BLaER1 treated with 17β-estradiol and CSF1 and Interleukin-3, amounts not matched to agents 10 nM and 100 nM (cell line): ENCODE data around the gene SIPA1L3.

Experiments
- H3K27ac ChIP-seq, 11 experiments: shearing (Covaris generic); formaldehyde crosslinking; 2 replicates each; pipeline ENCODE4 v1.8.1; 2022
- H3K27me3 ChIP-seq, 11 experiments: shearing (Covaris generic); formaldehyde crosslinking; 2 replicates each; pipeline ENCODE4 v1.8.1; 2022
- H3K36me3 ChIP-seq, 11 experiments: shearing (Covaris generic); formaldehyde crosslinking; 2 replicates each; pipeline ENCODE4 v1.8.1; 2022
- H3K4me1 ChIP-seq, 10 experiments: shearing (Covaris generic); formaldehyde crosslinking; 2 replicates each; pipeline ENCODE4 v1.8.1; 2022
- H3K4me2 ChIP-seq, 11 experiments: shearing (Covaris generic); formaldehyde crosslinking; 2 replicates each; pipeline ENCODE4 v1.8.1; 2022
- H3K4me3 ChIP-seq, 10 experiments: shearing (Covaris generic); formaldehyde crosslinking; 2 replicates each; pipeline ENCODE4 v1.8.1; 2022
- H3K9ac ChIP-seq, 11 experiments: shearing (Covaris generic); formaldehyde crosslinking; 2 replicates each; pipeline ENCODE4 v1.8.1; 2022
- H3K9me3 ChIP-seq, 11 experiments: shearing (Covaris generic); formaldehyde crosslinking; replicated peaks in 1 of 11; 2 replicates each; pipeline ENCODE4 v1.8.1; 2022
- H4K20me1 ChIP-seq, 11 experiments: shearing (Covaris generic); formaldehyde crosslinking; 2 replicates each; pipeline ENCODE4 v1.8.1; 2022
- Cebpa-rat ChIP-seq, 11 experiments: shearing (Covaris generic); IDR thresholded peaks; 2 replicates each; pipeline ENCODE4 v1.8.1; 2022

Gene SIPA1L3

GRCh38 chr19:38013913-38014580, 107.0 kb downstream of the SIPA1L3 start:
- no peaks in the 10 kb centered on the region for H3K27me3 ChIP-seq
- H3K4me3 ChIP-seq = no peak overlapping the region
- H3K4me2 ChIP-seq = peak overlapping the region in 9 of 11 experiments; percentile 18 to 82 (median 62); a peak in 17 of 22 replicates
- no peaks in the 10 kb centered on the region for H3K9me3 ChIP-seq
- peak overlapping the region in 7 of 11 experiments; percentile 20 to 58 (median 39); a peak in 13 of 22 replicates for H3K27ac ChIP-seq
- no peaks in the 10 kb centered on the region for H3K36me3 ChIP-seq
- peak overlapping the region in 3 of 11 experiments; percentile 11 to 36 (median 14); a peak in 3 of 22 replicates for H3K9ac ChIP-seq
- no peaks in the 10 kb centered on the region; a peak in 1 of 22 replicates for H4K20me1 ChIP-seq
- H3K4me1 ChIP-seq = peaks cover 5 to 97% (median 87%) of the 10 kb centered on the region in 10 experiments
- TF ChIP-seq Cebpa-rat (IDR thresholded peaks at IDR 0.05) = no peak

- H3K27me3 ChIP-seq = no peaks in the 10 kb centered on the region
- peak overlapping the region in 8 of 11 experiments; percentile 40 to 82 (median 56); a peak in 16 of 22 replicates for H3K4me2 ChIP-seq
- no peak for TF ChIP-seq Cebpa-rat (IDR thresholded peaks at IDR 0.05)
- no peaks in the 10 kb centered on the region for H3K9me3 ChIP-seq
- no peaks in the 10 kb centered on the region; a peak in 1 of 22 replicates for H4K20me1 ChIP-seq
- H3K27ac ChIP-seq = peak overlapping the region in 2 of 11 experiments; percentile 1 to 10; a peak in 1 of 22 replicates
- no peak overlapping the region for H3K9ac ChIP-seq
- no peak overlapping the region for H3K4me3 ChIP-seq
- no peaks in the 10 kb centered on the region for H3K36me3 ChIP-seq
- peaks cover 17 to 97% (median 87%) of the 10 kb centered on the region in 10 experiments for H3K4me1 ChIP-seq
Measured at GRCh38 chr19:38015216-38015615, 108.2 kb downstream of the SIPA1L3 start.

GRCh38 chr19:38015761-38016160, 108.8 kb downstream of the SIPA1L3 start:
- Histone ChIP-seq H3K27ac (peak overlapping the region in 3 of 11 experiments; percentile 1 to 15 (median 13); a peak in 4 of 22 replicates), H3K9ac (no peak overlapping the region), H3K4me2 (peak overlapping the region in 8 of 11 experiments; percentile 40 to 82 (median 56); a peak in 16 of 22 replicates), H3K4me3 (no peak overlapping the region), H4K20me1 (no peaks in the 10 kb centered on the region; a peak in 1 of 22 replicates), H3K27me3 (no peaks in the 10 kb centered on the region), H3K36me3 (no peaks in the 10 kb centered on the region), H3K9me3 (no peaks in the 10 kb centered on the region), H3K4me1 (peaks cover 23 to 100% (median 91%) of the 10 kb centered on the region in 10 experiments)
- TF ChIP-seq Cebpa-rat (IDR thresholded peaks at IDR 0.05) = no peak

GRCh38 chr19:38017401-38018151, 110.6 kb downstream of the SIPA1L3 start:
- Histone ChIP-seq H3K4me1 (peaks cover 41 to 100% (median 92%) of the 10 kb centered on the region in 10 experiments), H4K20me1 (no peaks in the 10 kb centered on the region; a peak in 1 of 22 replicates), H3K4me2 (peak overlapping the region in 5 of 11 experiments; percentile 9 to 81 (median 15); a peak in 2 of 22 replicates), H3K4me3 (no peak overlapping the region), H3K27me3 (no peaks in the 10 kb centered on the region), H3K36me3 (no peaks in the 10 kb centered on the region), H3K27ac (peak overlapping the region in 7 of 11 experiments; percentile 25 to 88 (median 43); a peak in 11 of 22 replicates), H3K9ac (peak overlapping the region in 1 of 11 experiments; percentile 19; a peak in 1 of 22 replicates), H3K9me3 (no peaks in the 10 kb centered on the region)
- no peak for TF ChIP-seq Cebpa-rat (IDR thresholded peaks at IDR 0.05)

GRCh38 chr19:38018694-38019395, 111.8 kb downstream of the SIPA1L3 start:
- peak overlapping the region; percentile 72 to 93 (median 84); a peak in 20 of 22 replicates for H3K4me2 ChIP-seq
- H3K27ac ChIP-seq = peak overlapping the region in 9 of 11 experiments; percentile 51 to 88 (median 84); a peak in 17 of 22 replicates
- H3K9me3 ChIP-seq = no peaks in the 10 kb centered on the region
- H3K9ac ChIP-seq = peak overlapping the region in 6 of 11 experiments; percentile 67 to 80 (median 76); a peak in 8 of 22 replicates
- H3K4me3 ChIP-seq = no peak overlapping the region
- peaks cover 53 to 100% (median 95%) of the 10 kb centered on the region in 10 experiments for H3K4me1 ChIP-seq
- H3K27me3 ChIP-seq = no peaks in the 10 kb centered on the region
- H3K36me3 ChIP-seq = no peaks in the 10 kb centered on the region
- H4K20me1 ChIP-seq = no peaks in the 10 kb centered on the region; a peak in 1 of 22 replicates
- no peak for TF ChIP-seq Cebpa-rat (IDR thresholded peaks at IDR 0.05)

GRCh38 chr19:38019396-38019724, 112.4 kb downstream of the SIPA1L3 start:
- no peaks in the 10 kb centered on the region for H3K36me3 ChIP-seq
- no peak for TF ChIP-seq Cebpa-rat (IDR thresholded peaks at IDR 0.05)
- H3K9ac ChIP-seq = peak overlapping the region in 7 of 11 experiments; percentile 67 to 80 (median 77); a peak in 11 of 22 replicates
- no peaks in the 10 kb centered on the region for H3K27me3 ChIP-seq
- H3K9me3 ChIP-seq = no peaks in the 10 kb centered on the region
- no peaks in the 10 kb centered on the region for H4K20me1 ChIP-seq
- H3K27ac ChIP-seq = peak overlapping the region in 9 of 11 experiments; percentile 51 to 88 (median 84); a peak in 19 of 22 replicates
- peak overlapping the region; percentile 72 to 93 (median 84); a peak in 21 of 22 replicates for H3K4me2 ChIP-seq
- H3K4me1 ChIP-seq = peaks cover 59 to 100% (median 95%) of the 10 kb centered on the region in 10 experiments
- H3K4me3 ChIP-seq = no peak overlapping the region

GRCh38 chr19:38020311-38020710, 113.3 kb downstream of the SIPA1L3 start:
- Histone ChIP-seq H3K4me1 (peaks cover 68 to 100% (median 95%) of the 10 kb centered on the region in 10 experiments), H3K9me3 (no peaks in the 10 kb centered on the region), H3K4me3 (peak overlapping the region in 6 of 10 experiments; percentile 2 to 36 (median 24); a peak in 6 of 20 replicates), H3K4me2 (peak overlapping the region; percentile 72 to 93 (median 84)), H3K27me3 (no peaks in the 10 kb centered on the region), H4K20me1 (no peaks in the 10 kb centered on the region), H3K36me3 (no peaks in the 10 kb centered on the region), H3K9ac (peak overlapping the region; percentile 41 to 80 (median 72); a peak in 19 of 22 replicates), H3K27ac (peak overlapping the region in 10 of 11 experiments; percentile 39 to 88 (median 84); a peak in 20 of 22 replicates)
- peak in 7 of 11 experiments; percentile 23 to 76 (median 41); a peak in 6 of 22 replicates for TF ChIP-seq Cebpa-rat (IDR thresholded peaks at IDR 0.05)

- Histone ChIP-seq H3K27me3 (no peaks in the 10 kb centered on the region), H3K4me1 (peaks cover 78 to 100% (median 95%) of the 10 kb centered on the region in 10 experiments), H3K27ac (peak overlapping the region in 10 of 11 experiments; percentile 39 to 88 (median 84); a peak in 19 of 22 replicates), H3K9me3 (no peaks in the 10 kb centered on the region), H3K9ac (peak overlapping the region in 9 of 11 experiments; percentile 48 to 80 (median 76); a peak in 17 of 22 replicates), H3K36me3 (0 out of 22 replicates have a peak, but pooled peaks cover 0 to 1% (median 0%) of the 10 kb centered on the region in 11 experiments), H3K4me2 (peak overlapping the region; percentile 72 to 93 (median 84)), H3K4me3 (no peak overlapping the region), H4K20me1 (no peaks in the 10 kb centered on the region)
- TF ChIP-seq Cebpa-rat (IDR thresholded peaks at IDR 0.05) = no peak
Measured at GRCh38 chr19:38021352-38021751, 114.3 kb downstream of the SIPA1L3 start.
